IPS-NIHi11 (cell line): ENCODE data around the gene LIM2.

Experiments
- DNase-seq: peaks from one replicate; pipeline ENCODE4 v3.0.0; 2012; ENCODE audit warnings: mixed read lengths, low spot score

LIM2 gene

GRCh38 chr19:51339687-51340656 is 47.8 kb downstream of the LIM2 start:
- DNase-seq = peak; percentile 94

DNA sequence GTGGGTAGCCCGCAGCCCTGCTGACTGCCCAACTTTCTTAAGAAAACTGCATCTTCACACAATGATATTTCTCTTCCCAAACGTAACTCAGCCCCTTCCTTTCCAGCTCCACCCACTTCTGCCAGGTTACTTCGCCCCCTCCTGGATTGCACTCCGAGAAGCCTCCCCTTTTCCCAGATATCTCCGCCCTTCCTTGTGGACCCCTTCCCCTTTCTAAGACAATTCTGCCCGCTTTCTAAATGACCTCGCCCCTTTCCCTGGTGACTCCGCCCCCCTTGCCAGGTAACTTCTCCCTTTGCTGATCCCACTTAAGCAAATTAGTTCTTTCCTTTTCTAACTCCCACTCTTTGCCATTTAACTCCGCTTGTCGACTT is 48.5 kb downstream of the LIM2 start:
- peak; percentile 63 for DNase-seq

- DNase-seq = peak; percentile 94
Measured at GRCh38 chr19:51338563-51339312, 49.0 kb downstream of the LIM2 start.

- DNase-seq = no peak
Measured at GRCh38 chr19:51337861-51338562, 49.8 kb downstream of the LIM2 start.

GRCh38 chr19:51337141-51337860 is 50.5 kb downstream of the LIM2 start:
- DNase-seq = no peak

DNA sequence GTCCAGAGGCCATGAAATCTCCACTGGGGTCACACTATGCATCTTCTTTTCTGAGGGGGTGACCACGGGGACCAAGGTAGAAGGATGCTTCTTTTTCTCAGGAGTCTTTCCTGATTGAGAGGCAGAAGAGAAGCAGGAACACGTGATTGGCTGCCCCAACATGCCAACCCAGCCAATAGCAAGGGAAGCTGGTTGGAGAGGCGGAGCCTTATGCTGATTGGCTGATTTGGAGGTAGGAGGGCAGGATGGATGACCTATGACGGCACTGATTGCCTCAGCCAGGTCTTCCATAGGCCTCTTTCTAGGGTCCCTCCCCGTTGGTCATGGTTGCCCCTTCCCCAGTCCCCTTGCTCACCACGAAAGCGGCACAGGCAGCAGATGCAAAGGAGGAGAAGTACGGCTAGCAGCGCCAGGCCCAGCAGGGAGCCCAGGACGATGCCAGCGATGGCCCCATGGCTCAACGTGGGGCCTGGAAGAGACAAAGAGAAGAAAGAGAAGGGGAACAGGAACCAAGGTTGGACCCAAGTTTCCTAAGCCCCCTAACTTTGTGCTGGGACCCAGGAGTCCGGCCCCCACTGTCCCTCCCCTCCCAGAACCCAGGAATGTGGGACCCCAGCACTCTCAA is 53.8 kb downstream of the LIM2 start:
- DNase-seq = peak; percentile 70

DNA sequence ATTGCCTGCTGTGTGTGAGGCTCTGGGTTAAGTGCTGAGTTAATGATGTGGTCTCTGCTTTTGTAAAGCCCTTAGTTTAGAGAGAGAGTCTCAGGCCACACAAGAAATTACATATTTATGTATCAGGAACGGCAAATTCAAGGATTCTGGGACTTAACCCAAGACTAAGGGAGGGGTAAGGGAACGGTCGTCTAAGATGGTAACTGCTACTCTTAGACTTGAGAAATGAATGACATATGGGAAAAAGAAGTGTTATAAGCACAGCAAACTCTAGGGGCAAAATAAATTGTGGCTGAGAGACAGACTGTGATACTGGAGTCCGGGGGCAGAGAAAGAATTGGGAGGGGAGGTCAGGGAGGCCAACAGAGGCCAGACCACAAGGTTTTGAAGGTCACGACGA is 56.1 kb downstream of the LIM2 start:
- no peak for DNase-seq

- no peak for DNase-seq
Measured at GRCh38 chr19:51331193-51331592, 56.6 kb downstream of the LIM2 start.

- DNase-seq = no peak
Measured at GRCh38 chr19:51330366-51330765, 57.4 kb downstream of the LIM2 start.
